Tibial artery (tissue), 4 donors: ENCODE measurements around the gene RIPOR2.
"Not testable (repeated sequence)": the region's sequence is repeated elsewhere in the genome, so short reads cannot be mapped to it uniquely, and the experiment has no call there.

ENCODE experiments used
- DNase-seq, 2 donors: peaks; one replicate each; pipeline ENCODE4 v3.0.0-alpha.2; 2019
- H3K27ac ChIP-seq, 2 donors: fragments of 200-600 bp; sonication (generic) in 1 of 2; 1 replicate in 1 of 2; 2 replicates in 1 of 2; pipeline ENCODE4 v1.5.1; 2018 to 2019; ENCODE audit warnings: mild to moderate bottlenecking in 1 of 2
- H3K27me3 ChIP-seq, 2 donors: fragments of 200-600 bp; sonication (generic) in 1 of 2; one replicate each; pipeline versions ENCODE4 v1.5.1 to v1.6.0; 2016 to 2019
- H3K36me3 ChIP-seq, 3 donors: fragments of 200-600 bp; sonication (generic) in 2 of 3; one replicate each; pipeline ENCODE4 v1.5.1; 2016 to 2019; ENCODE audit warnings: mild to moderate bottlenecking in 2 of 3
- H3K4me1 ChIP-seq, 4 donors: fragments of 200-600 bp; sonication (generic) in 2 of 4; 1 replicate in 3 of 4; 2 replicates in 1 of 4; pipeline ENCODE4 v1.5.1; 2016 to 2019
- H3K4me3 ChIP-seq, 2 donors: fragments of 200-600 bp; sonication (generic) in 1 of 2; 1 replicate in 1 of 2; 2 replicates in 1 of 2; pipeline ENCODE4 v1.5.1; 2018 to 2019; ENCODE audit warnings: mild to moderate bottlenecking in 2 of 2
- H3K9me3 ChIP-seq, 3 donors: fragments of 200-600 bp; sonication (generic) in 1 of 3; one replicate each; pipeline ENCODE4 v1.5.1; 2016 to 2019
- CTCF ChIP-seq, 2 experiments: fragments of 200-600 bp in 1 of 2; fragments of 450-650 bp in 1 of 2; IDR thresholded peaks; one replicate each; pipeline ENCODE4 v1.5.1; 2017 to 2019; ENCODE audit warnings: antibody characterized with exemption in 2 of 2, mild to moderate bottlenecking in 1 of 2, moderate library complexity in 1 of 2
- intact Hi-C: fragments of 100-400 bp; cut with DNase I; formaldehyde crosslinking; loops from one replicate; pipeline ENCODE4 v1.15.0; 2023; ENCODE audit warnings: low total_unique reads

RIPOR2 gene

GRCh38 chr6:24760210-24760609, 175.6 kb downstream of the RIPOR2 start:
- H3K36me3 ChIP-seq, result no peaks in the 10 kb centered on the region
- no peak for DNase-seq
- H3K27ac ChIP-seq, result no peak overlapping the region
- TF ChIP-seq CTCF (IDR thresholded peaks at IDR 0.05), result no peak
- H3K4me1 ChIP-seq, result no peaks in the 10 kb centered on the region
- no peak overlapping the region for H3K4me3 ChIP-seq
- intact Hi-C loops, result loop anchor here (10.0 kb wide), 1 partner anchor 175 kb away; no protein-coding TSS in a partner anchor
- no peaks in the 10 kb centered on the region for H3K27me3 ChIP-seq
- H3K9me3 ChIP-seq, result no peaks in the 10 kb centered on the region

- Histone ChIP-seq H3K4me3 (no peak overlapping the region), H3K9me3 (no peaks in the 10 kb centered on the region), H3K4me1 (no peaks in the 10 kb centered on the region), H3K27ac (no peak overlapping the region), H3K36me3 (no peaks in the 10 kb centered on the region), H3K27me3 (no peaks in the 10 kb centered on the region)
- intact Hi-C loops, result loop anchor here (10.0 kb wide), 1 partner anchor 175 kb away; no protein-coding TSS in a partner anchor
- DNase-seq, result no peak
- no peak for TF ChIP-seq CTCF (IDR thresholded peaks at IDR 0.05)
Observed at GRCh38 chr6:24759718-24760117, 176.0 kb downstream of the RIPOR2 start.

- Histone ChIP-seq H3K36me3 (no peaks in the 10 kb centered on the region), H3K9me3 (no peaks in the 10 kb centered on the region), H3K27ac (no peak overlapping the region), H3K4me1 (no peaks in the 10 kb centered on the region), H3K4me3 (no peak overlapping the region), H3K27me3 (no peaks in the 10 kb centered on the region)
- no peak for DNase-seq
- no peak for TF ChIP-seq CTCF (IDR thresholded peaks at IDR 0.05)
- intact Hi-C loops, result no loop called here
Observed at GRCh38 chr6:24757611-24758010, 178.1 kb downstream of the RIPOR2 start.

- Histone ChIP-seq H3K4me3 (no peak overlapping the region), H3K27ac (no peak overlapping the region), H3K27me3 (no peaks in the 10 kb centered on the region), H3K4me1 (no peaks in the 10 kb centered on the region), H3K36me3 (no peaks in the 10 kb centered on the region), H3K9me3 (no peaks in the 10 kb centered on the region)
- intact Hi-C loops, result no loop called here
- no peak for DNase-seq
- TF ChIP-seq CTCF (IDR thresholded peaks at IDR 0.05), result no peak
Observed at GRCh38 chr6:24755279-24755678, 180.5 kb downstream of the RIPOR2 start.

DNA sequence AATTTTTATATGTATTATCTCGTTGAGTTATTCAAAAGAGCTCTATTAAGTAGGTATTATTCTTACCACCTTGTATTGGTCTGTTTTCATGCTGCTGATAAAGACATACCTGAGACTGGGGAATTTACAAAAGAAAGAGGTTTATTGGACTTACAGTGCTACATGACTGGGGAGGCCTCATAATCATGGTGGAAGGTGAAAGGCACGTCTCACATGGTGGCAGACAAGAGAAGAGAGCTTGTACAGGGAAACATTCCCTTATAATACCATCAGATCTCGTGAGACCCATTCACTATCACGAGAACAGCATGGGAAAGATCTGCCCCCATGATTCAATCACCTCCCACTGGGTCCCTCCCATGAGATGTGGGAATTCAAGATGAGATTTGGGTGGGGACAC, 181.4 kb downstream of the RIPOR2 start:
- DNase-seq, H3K27ac ChIP-seq, H3K36me3 ChIP-seq, H3K4me3 ChIP-seq, H3K27me3 ChIP-seq, H3K4me1 ChIP-seq, intact Hi-C loops, H3K9me3 ChIP-seq: not testable (repeated sequence)
